NCI-H2081 treated with DMSO at 0.1 percent for 48 hours (cell line): Measurements from ENCODE around the gene PHF21B.
"Not testable (repeated sequence)": the region's sequence is repeated elsewhere in the genome, so short reads cannot be mapped to it uniquely, and the experiment has no call there.

ENCODE experiments used
- DNase-seq: peaks from one replicate; lab custom pipeline; 2025; lab: John Stamatoyannopoulos, UW

PHF21B gene

GRCh38 chr22:44933666-44934453 is 75.9 kb downstream of the PHF21B start:
- no peak for DNase-seq

GRCh38 chr22:44932493-44932892 is 77.3 kb downstream of the PHF21B start:
- no peak for DNase-seq

GRCh38 chr22:44931766-44932165 is 78.0 kb downstream of the PHF21B start:
- no peak for DNase-seq

GRCh38 chr22:44931077-44931540 is 78.7 kb downstream of the PHF21B start:
- no peak for DNase-seq

GRCh38 chr22:44930711-44931035 is 79.1 kb downstream of the PHF21B start:
- no peak for DNase-seq

- DNase-seq, result no peak
These were observed 79.6 kb downstream of the PHF21B start for GRCh38 chr22:44930016-44930710.

- no peak for DNase-seq
These were observed 80.3 kb downstream of the PHF21B start for GRCh38 chr22:44929359-44930015.

GRCh38 chr22:44928711-44929358 is 81.0 kb downstream of the PHF21B start:
- no peak for DNase-seq

- DNase-seq, result no peak
These were observed 81.7 kb downstream of the PHF21B start for GRCh38 chr22:44928136-44928463.

GRCh38 chr22:44927463-44928135 is 82.2 kb downstream of the PHF21B start:
- no peak for DNase-seq

- no peak for DNase-seq
These were observed 83.1 kb downstream of the PHF21B start for GRCh38 chr22:44926491-44927415.

- DNase-seq, result no peak
These were observed 83.7 kb downstream of the PHF21B start for GRCh38 chr22:44926124-44926475.

- DNase-seq, result no peak
These were observed 84.2 kb downstream of the PHF21B start for GRCh38 chr22:44925465-44926123.

- DNase-seq, result no peak
These were observed 85.1 kb downstream of the PHF21B start for GRCh38 chr22:44924710-44925109.

GRCh38 chr22:44924098-44924497 is 85.7 kb downstream of the PHF21B start:
- no peak for DNase-seq

- DNase-seq, result not testable (repeated sequence)
These were observed 88.0 kb downstream of the PHF21B start for GRCh38 chr22:44921766-44922165.

- no peak for DNase-seq
These were observed 89.6 kb downstream of the PHF21B start for GRCh38 chr22:44920183-44920582.

- no peak for DNase-seq
These were observed 90.1 kb downstream of the PHF21B start for GRCh38 chr22:44919691-44920090.

GRCh38 chr22:44918925-44919392 is 90.8 kb downstream of the PHF21B start:
- no peak for DNase-seq

- DNase-seq, result no peak
These were observed 91.5 kb downstream of the PHF21B start for GRCh38 chr22:44918166-44918924.
